Left lung (tissue), 10 donors: ENCODE results near the gene SSNA1. TPM values are rescaled to one million over a fixed set of nuclear protein-coding genes. Genes with fewer than 3 reads are reported as not detected.
A peak's percentile ranks its signal among the peaks of the same experiment; 100 is the strongest.

Experiments used
- ATAC-seq: fragments of 200-7000 bp; cut with Tn5 transposase; one replicate; pipeline ENCODE4 v1.9.1; 2020; ENCODE audit warnings: moderate library complexity
- DNase-seq, 4 donors: peaks; one replicate each; pipeline ENCODE4 v3.0.0-alpha.2; 2013 to 2020
- H3K27ac ChIP-seq, 2 donors: fragments of 200-600 bp; sonication (generic) in 1 of 2; one replicate each; pipeline versions ENCODE4 v1.5.0 to v1.8.0; 2020 to 2021
- H3K27me3 ChIP-seq, 2 donors: fragments of 200-600 bp; sonication (generic) in 1 of 2; one replicate each; pipeline versions ENCODE4 v1.5.0 to v1.8.0; 2020 to 2021
- H3K36me3 ChIP-seq, 2 donors: fragments of 200-600 bp; sonication (generic) in 1 of 2; one replicate each; pipeline versions ENCODE4 v1.5.0 to v1.8.0; 2020 to 2021
- H3K4me1 ChIP-seq, 2 donors: fragments of 200-600 bp; one replicate each; pipeline ENCODE4 v1.8.0; 2021
- H3K4me3 ChIP-seq, 2 donors: fragments of 200-600 bp; sonication (generic) in 1 of 2; one replicate each; pipeline versions ENCODE4 v1.5.0 to v1.8.0; 2020 to 2021; ENCODE audit warnings: mild to moderate bottlenecking in 1 of 2
- H3K9me3 ChIP-seq, 2 donors: fragments of 200-600 bp; sonication (generic) in 1 of 2; one replicate each; pipeline versions ENCODE4 v1.5.0 to v1.8.0; 2020 to 2021
- intact Hi-C, 2 donors: fragments of 100-400 bp; cut with DNase I; formaldehyde crosslinking; loops; one replicate each; pipeline versions ENCODE4 v1.11.2 to v1.14.2; 2022
- polyA plus RNA-seq, 6 donors: library from polyadenylated mRNA; unstranded; fragments of 120-200 nt; gene quantifications; one replicate each; pipeline ENCODE4 v1.2.1, GENCODE V29; 2013; ENCODE audit not compliant: insufficient read length in 6 of 6
- total RNA-seq, 2 donors: library from RNA; stranded (reverse); fragmentation: NEBNext Ultra II Directional; extraction: Animal tissue kit (Norgen Biotek cat#: 25700); gene quantifications; one replicate each; pipeline ENCODE4 v1.2.1, GENCODE V29; 2021
- TF ChIP-seq, protein P1 (sequence below), 2 donors: fragments of 200-600 bp; sonication (generic) in 1 of 2; IDR thresholded peaks; one replicate each; pipeline versions ENCODE4 v1.5.0 to v1.8.0; 2021; ENCODE audit warnings: antibody characterized with exemption in 2 of 2
- donor health status: DM: no; HTN: yes; CAD: no.
- donor health status: DM: no; HTN: no; CAD: no.

Gene SSNA1
- total and polyA plus RNA-seq, 8 donors: 38.7 to 68.0 (median 53.3) TPM

- DNase-seq: no peak
- intact Hi-C loops: no loop called here
- Histone ChIP-seq H3K36me3 (no peaks in the 10 kb centered on the region), H3K27me3 (peaks cover 97 to 100% of the 10 kb centered on the region in 2 donors), H3K4me1 (peaks cover 14 to 42% of the 10 kb centered on the region in 2 donors), H3K4me3 (no peak overlapping the region), H3K27ac (no peak overlapping the region), H3K9me3 (no peaks in the 10 kb centered on the region)
- TF ChIP-seq, protein P1, sequence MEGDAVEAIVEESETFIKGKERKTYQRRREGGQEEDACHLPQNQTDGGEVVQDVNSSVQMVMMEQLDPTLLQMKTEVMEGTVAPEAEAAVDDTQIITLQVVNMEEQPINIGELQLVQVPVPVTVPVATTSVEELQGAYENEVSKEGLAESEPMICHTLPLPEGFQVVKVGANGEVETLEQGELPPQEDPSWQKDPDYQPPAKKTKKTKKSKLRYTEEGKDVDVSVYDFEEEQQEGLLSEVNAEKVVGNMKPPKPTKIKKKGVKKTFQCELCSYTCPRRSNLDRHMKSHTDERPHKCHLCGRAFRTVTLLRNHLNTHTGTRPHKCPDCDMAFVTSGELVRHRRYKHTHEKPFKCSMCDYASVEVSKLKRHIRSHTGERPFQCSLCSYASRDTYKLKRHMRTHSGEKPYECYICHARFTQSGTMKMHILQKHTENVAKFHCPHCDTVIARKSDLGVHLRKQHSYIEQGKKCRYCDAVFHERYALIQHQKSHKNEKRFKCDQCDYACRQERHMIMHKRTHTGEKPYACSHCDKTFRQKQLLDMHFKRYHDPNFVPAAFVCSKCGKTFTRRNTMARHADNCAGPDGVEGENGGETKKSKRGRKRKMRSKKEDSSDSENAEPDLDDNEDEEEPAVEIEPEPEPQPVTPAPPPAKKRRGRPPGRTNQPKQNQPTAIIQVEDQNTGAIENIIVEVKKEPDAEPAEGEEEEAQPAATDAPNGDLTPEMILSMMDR (IDR thresholded peaks at IDR 0.05): no peak
- ATAC-seq: no peak
Observed at GRCh38 chr9:137165250-137165836, 23.1 kb upstream of the SSNA1 start.

DNA sequence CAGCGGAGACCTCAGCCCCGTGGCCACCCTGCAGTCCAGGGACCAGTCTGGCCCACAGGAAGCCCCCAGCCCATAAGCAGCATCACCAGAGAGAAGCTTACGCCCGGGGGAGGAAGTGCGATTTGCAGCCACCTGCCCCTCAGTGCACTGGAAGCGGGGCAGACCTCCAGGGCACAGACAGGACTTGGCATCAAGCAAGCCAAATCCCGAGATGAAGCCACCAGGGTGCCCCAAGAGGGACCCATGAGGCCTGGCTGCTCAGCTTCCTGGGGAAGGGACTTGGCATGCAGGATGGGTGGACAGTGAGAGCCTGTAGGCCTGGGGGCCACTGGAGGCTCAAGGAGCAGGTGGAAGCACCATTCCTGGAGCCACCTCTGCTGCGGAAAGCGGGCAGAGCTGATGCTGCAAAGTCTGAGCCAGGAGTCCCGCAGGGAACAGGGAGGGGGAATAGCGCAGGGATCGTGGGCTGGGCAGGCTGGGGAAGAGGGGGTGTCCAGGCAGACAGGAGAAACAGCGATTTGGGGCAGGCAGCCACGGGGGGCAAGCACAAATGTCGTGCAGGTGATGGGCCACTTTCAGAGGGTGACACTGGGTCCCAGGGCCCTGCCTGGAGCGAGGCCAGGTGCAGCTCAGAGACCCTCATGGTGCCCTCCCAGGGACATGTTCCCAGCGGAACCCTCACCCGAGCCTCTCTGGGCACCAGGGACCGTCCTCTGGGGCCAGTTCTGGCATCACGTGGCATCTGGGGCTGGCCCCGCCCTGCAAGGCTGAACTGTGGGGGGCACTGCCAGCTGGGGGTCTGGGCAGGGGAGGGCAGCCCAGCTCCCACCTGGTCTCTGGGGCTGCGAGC lies 21.9 kb upstream of the SSNA1 start:
- peaks cover 91 to 100% of the 10 kb centered on the region in 2 donors for H3K27me3 ChIP-seq
- H3K4me1 ChIP-seq: peaks cover 14 to 41% of the 10 kb centered on the region in 2 donors
- intact Hi-C loops: no loop called here
- H3K36me3 ChIP-seq: no peaks in the 10 kb centered on the region
- H3K27ac ChIP-seq: no peak overlapping the region
- ATAC-seq: no peak
- no peak for DNase-seq
- TF ChIP-seq, protein P1 (IDR thresholded peaks at IDR 0.05): no peak
- H3K4me3 ChIP-seq: no peak overlapping the region
- no peaks in the 10 kb centered on the region for H3K9me3 ChIP-seq

GRCh38 chr9:137167277-137167746 lies 21.2 kb upstream of the SSNA1 start:
- H3K9me3 ChIP-seq: no peaks in the 10 kb centered on the region
- DNase-seq: no peak
- intact Hi-C loops: no loop called here
- no peak for ATAC-seq
- no peak overlapping the region for H3K27ac ChIP-seq
- peaks cover 14 to 36% of the 10 kb centered on the region in 2 donors for H3K4me1 ChIP-seq
- TF ChIP-seq, protein P1 (IDR thresholded peaks at IDR 0.05): no peak
- no peak overlapping the region for H3K4me3 ChIP-seq
- no peaks in the 10 kb centered on the region for H3K36me3 ChIP-seq
- H3K27me3 ChIP-seq: peaks cover 84 to 100% of the 10 kb centered on the region in 2 donors

GRCh38 chr9:137167747-137168572 lies 20.5 kb upstream of the SSNA1 start:
- TF ChIP-seq, protein P1 (IDR thresholded peaks at IDR 0.05): no peak
- Histone ChIP-seq H3K36me3 (no peaks in the 10 kb centered on the region), H3K4me3 (no peak overlapping the region), H3K9me3 (no peaks in the 10 kb centered on the region), H3K27ac (no peak overlapping the region), H3K4me1 (peaks cover 11 to 29% of the 10 kb centered on the region in 2 donors), H3K27me3 (peaks cover 78 to 100% of the 10 kb centered on the region in 2 donors)
- ATAC-seq (peak; percentile 36), DNase-seq (peak in 1 of 4 donors; percentile 35)
- intact Hi-C loops: no loop called here
